GM23248 (cell line): ENCODE data around the gene CLEC14A. TPM values are rescaled to one million over a fixed set of nuclear protein-coding genes. Genes with fewer than 3 reads are reported as not detected.

Experiments
- DNase-seq: peaks from one replicate; pipeline ENCODE4 v3.0.0-alpha.2; 2015
- H2AFZ ChIP-seq: fragments of 200-600 bp; sonication (generic); 2 replicates; pipeline ENCODE4 v1.6.1; 2016; ENCODE audit warnings: antibody characterized with exemption
- H3F3A ChIP-seq: fragments of 200-600 bp; sonication (generic); 2 replicates; pipeline ENCODE4 v1.6.1; 2016; ENCODE audit warnings: mild to moderate bottlenecking, antibody characterized with exemption, mixed run types; ENCODE audit not compliant: insufficient read depth
- H3K27ac ChIP-seq: fragments of 200-600 bp; sonication (generic); 2 replicates; pipeline ENCODE4 v1.5.1; 2016; ENCODE audit warnings: mild to moderate bottlenecking
- H3K27me3 ChIP-seq: fragments of 200-600 bp; sonication (generic); replicated peaks from 2 replicates; pipeline ENCODE4 v1.6.1; 2016; ENCODE audit warnings: mild to moderate bottlenecking; ENCODE audit not compliant: insufficient read depth
- H3K36me3 ChIP-seq: fragments of 200-600 bp; sonication (generic); 2 replicates; pipeline ENCODE4 v1.6.1; 2016; ENCODE audit warnings: low read depth, mild to moderate bottlenecking
- H3K4me1 ChIP-seq: fragments of 200-600 bp; sonication (generic); 2 replicates; pipeline ENCODE4 v1.6.1; 2016; ENCODE audit warnings: mild to moderate bottlenecking; ENCODE audit not compliant: insufficient read depth
- H3K4me2 ChIP-seq: fragments of 200-600 bp; sonication (generic); one replicate; pipeline ENCODE4 v1.6.1; 2016; ENCODE audit warnings: mild to moderate bottlenecking; ENCODE audit not compliant: unreplicated experiment
- H3K4me3 ChIP-seq: fragments of 200-600 bp; sonication (generic); 2 replicates; pipeline ENCODE4 v1.5.1; 2016; ENCODE audit warnings: mild to moderate bottlenecking
- H3K79me2 ChIP-seq: fragments of 200-600 bp; sonication (generic); 2 replicates; pipeline ENCODE4 v1.6.1; 2016; ENCODE audit warnings: mild to moderate bottlenecking; ENCODE audit not compliant: insufficient read depth
- H3K9ac ChIP-seq: fragments of 200-600 bp; sonication (generic); 2 replicates; pipeline ENCODE4 v1.6.1; 2016; ENCODE audit warnings: mild to moderate bottlenecking
- H3K9me2 ChIP-seq: fragments of 200-600 bp; sonication (generic); 2 replicates; pipeline ENCODE4 v1.6.1; 2016; ENCODE audit warnings: mixed run types, mild to moderate bottlenecking, moderate library complexity; ENCODE audit not compliant: insufficient read depth
- H3K9me3 ChIP-seq: fragments of 200-600 bp; sonication (generic); one replicate; pipeline ENCODE4 v1.6.1; 2017; ENCODE audit warnings: low read depth
- H4K20me1 ChIP-seq: fragments of 200-600 bp; sonication (generic); 2 replicates; pipeline ENCODE4 v1.6.0; 2016; ENCODE audit not compliant: insufficient read depth
- EZH2 ChIP-seq: fragments of 200-600 bp; sonication (generic); IDR thresholded peaks from 2 replicates; pipeline ENCODE4 v1.6.1; 2018; ENCODE audit warnings: antibody characterized with exemption, mild to moderate bottlenecking; ENCODE audit not compliant: insufficient read depth, poor library complexity, severe bottlenecking
- EZH2phosphoT487 ChIP-seq: fragments of 200-600 bp; sonication (generic); IDR thresholded peaks from 2 replicates; pipeline ENCODE4 v1.6.1; 2018; ENCODE audit warnings: antibody characterized with exemption, moderate library complexity, mild to moderate bottlenecking, low read depth; ENCODE audit not compliant: insufficient read depth
- WGBS, 2 experiments: methylation state at CpG; one replicate each; pipeline ENCODE4 v1.1.6; 2015 to 2017; ENCODE audit warnings: low lambda C conversion rate in 2 of 2, low coverage in 1 of 2; ENCODE audit errors: missing lambda C conversion rate in 2 of 2; 5-methylcytosine and 5-hydroxymethylcytosine counted together
- in situ Hi-C: fragments of 300-500 bp; cut with MboI; formaldehyde crosslinking; loops from 2 replicates; pipeline ENCODE4 v1.15.0; 2020
- polyA plus RNA-seq: library from polyadenylated mRNA; unstranded; fragments of >200 nt; fragmentation: Nextera tagmentation; extraction: Ambion mirVana; gene quantifications from 2 replicates; pipeline ENCODE4 v1.2.1, GENCODE V29; 2016
- total RNA-seq: library from RNA; depleted of rRNA; stranded (reverse); fragments of >200 nt; shearing (Covaris generic); gene quantifications from 2 replicates; pipeline ENCODE4 v1.2.3, GENCODE V29; 2014

Gene CLEC14A
- total and polyA plus RNA-seq, 2 experiments from 2014 or later = 0.10 TPM; not detected in 1

GRCh38 chr14:38210587-38211216 is 45.2 kb downstream of the CLEC14A start:
- Histone ChIP-seq H3K4me2 (peak overlapping the region; percentile 88), H2AFZ (peak overlapping the region; percentile 74), H3K27me3 (no peaks in the 10 kb centered on the region), H3K79me2 (peaks cover 35% of the 10 kb centered on the region), H3K4me3 (peak overlapping the region; percentile 89), H3F3A (peaks cover 43% of the 10 kb centered on the region), H3K9me3 (no peaks in the 10 kb centered on the region), H4K20me1 (no peaks in the 10 kb centered on the region), H3K9me2 (no peaks in the 10 kb centered on the region), H3K36me3 (0 out of 2 replicates have a peak, but pooled peaks cover 5% of the 10 kb centered on the region), H3K4me1 (peaks cover 40% of the 10 kb centered on the region), H3K27ac (peak overlapping the region; percentile 63; the same call in 1 of the 2 replicates), H3K9ac (peak overlapping the region; percentile 75)
- 3 to 4% methylated on average over 29 of the region's 29 CpGs for WGBS, 2 experiments
- TF ChIP-seq EZH2phosphoT487 (no peak), EZH2 (no peak)
- peak; percentile 87 for DNase-seq
- in situ Hi-C loops = loop anchor here (25.0 kb wide), 2 partner anchors 498 to 652 kb away; no protein-coding TSS in a partner anchor

GRCh38 chr14:38209572-38210557 is 46.0 kb downstream of the CLEC14A start:
- in situ Hi-C loops = loop anchor here (10.0 to 25.0 kb wide), 4 partner anchors 305 to 652 kb away; no protein-coding TSS in a partner anchor
- Histone ChIP-seq H3K9me2 (no peaks in the 10 kb centered on the region), H2AFZ (peak overlapping the region; percentile 74), H3K9ac (peak overlapping the region; percentile 75), H3K4me1 (peaks cover 40% of the 10 kb centered on the region), H3K27me3 (no peaks in the 10 kb centered on the region), H3K79me2 (peaks cover 35% of the 10 kb centered on the region), H4K20me1 (no peaks in the 10 kb centered on the region), H3K27ac (peak overlapping the region; percentile 63), H3K9me3 (no peaks in the 10 kb centered on the region), H3F3A (peaks cover 37% of the 10 kb centered on the region), H3K36me3 (0 out of 2 replicates have a peak, but pooled peaks cover 5% of the 10 kb centered on the region), H3K4me3 (peak overlapping the region; percentile 89), H3K4me2 (peak overlapping the region; percentile 88)
- peak; percentile 94 for DNase-seq
- WGBS, 2 experiments = 3 to 4% methylated on average over 69 of the region's 69 CpGs
- TF ChIP-seq EZH2phosphoT487 (no peak), EZH2 (no peak)

GRCh38 chr14:38208618-38209562 is 47.0 kb downstream of the CLEC14A start:
- Histone ChIP-seq H3K9ac (peak overlapping the region; percentile 75), H2AFZ (peak overlapping the region; percentile 74), H4K20me1 (no peaks in the 10 kb centered on the region), H3K79me2 (peaks cover 35% of the 10 kb centered on the region), H3K9me3 (no peaks in the 10 kb centered on the region), H3K4me2 (peak overlapping the region; percentile 88), H3K27me3 (no peaks in the 10 kb centered on the region), H3F3A (peaks cover 28% of the 10 kb centered on the region), H3K4me3 (peak overlapping the region; percentile 89), H3K27ac (peak overlapping the region; percentile 63), H3K4me1 (peaks cover 40% of the 10 kb centered on the region), H3K36me3 (0 out of 2 replicates have a peak, but pooled peaks cover 5% of the 10 kb centered on the region), H3K9me2 (no peaks in the 10 kb centered on the region)
- DNase-seq = peak; percentile 90
- in situ Hi-C loops = loop anchor here (10.0 to 25.0 kb wide), 4 partner anchors 304 to 653 kb away; no protein-coding TSS in a partner anchor
- TF ChIP-seq EZH2 (no peak), EZH2phosphoT487 (no peak)
- WGBS, 2 experiments = 1% methylated on average over 53 to 56 of the region's 59 CpGs
